ES-I3 (cell line): ENCODE measurements around the gene RBM47.
A peak's percentile ranks its signal among the peaks of the same experiment; 100 is the strongest.
"Not testable (repeated sequence)": the region's sequence is repeated elsewhere in the genome, so short reads cannot be mapped to it uniquely, and the experiment has no call there.

Experiments used
- H3K36me3 ChIP-seq: 2 replicates; pipeline ENCODE4 v1.6.1; 2013; ENCODE audit warnings: mild to moderate bottlenecking, low read length, control low read depth, moderate library complexity; ENCODE audit not compliant: insufficient read depth
- H3K4me1 ChIP-seq: 2 replicates; pipeline ENCODE4 v1.6.1; 2013; ENCODE audit warnings: mild to moderate bottlenecking, control low read depth, low read length; ENCODE audit not compliant: insufficient read depth
- H3K9ac ChIP-seq: 2 replicates; pipeline ENCODE4 v1.6.1; 2013; ENCODE audit warnings: low read depth, mild to moderate bottlenecking, low read length, moderate library complexity
- H3K9me3 ChIP-seq: 2 replicates; pipeline ENCODE4 v1.6.1; 2013; ENCODE audit warnings: mild to moderate bottlenecking, low read length, moderate library complexity; ENCODE audit not compliant: control insufficient read depth, insufficient read depth

Gene RBM47

GRCh38 chr4:40645586-40645985, 15.9 kb upstream of the RBM47 start:
- H3K9ac ChIP-seq = no peak overlapping the region
- H3K9me3 ChIP-seq = no peaks in the 10 kb centered on the region
- H3K36me3 ChIP-seq = no peaks in the 10 kb centered on the region
- H3K4me1 ChIP-seq = peaks cover 13% of the 10 kb centered on the region

DNA sequence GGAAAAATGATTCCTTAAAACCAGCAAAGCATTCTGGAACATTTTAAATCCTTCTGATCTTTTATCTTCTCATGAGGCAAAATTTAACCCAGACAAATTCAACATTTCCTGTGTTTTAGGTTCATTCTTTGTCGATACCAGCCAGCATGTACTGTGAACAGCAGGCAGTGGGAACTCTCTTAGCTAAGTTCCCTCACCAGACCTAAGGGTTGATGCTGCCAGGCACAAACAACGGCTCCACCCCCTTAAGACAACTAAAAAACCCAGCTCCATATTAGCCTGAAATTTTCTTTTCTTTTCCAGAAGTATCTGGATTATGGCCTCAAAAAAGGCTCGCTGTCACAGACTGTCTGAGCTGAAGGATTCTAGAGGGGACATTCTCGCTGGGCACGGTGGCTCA, 2.4 kb upstream of the RBM47 start:
- Histone ChIP-seq H3K4me1 (peaks cover 16% of the 10 kb centered on the region), H3K36me3 (no peaks in the 10 kb centered on the region), H3K9ac (no peak overlapping the region), H3K9me3 (no peaks in the 10 kb centered on the region; the same call in 1 of the 2 replicates)

GRCh38 chr4:40630335-40631021, 814 bp upstream of the RBM47 start:
- Histone ChIP-seq H3K9me3 (no peaks in the 10 kb centered on the region), H3K36me3 (0 out of 2 replicates have a peak, but pooled peaks cover 3% of the 10 kb centered on the region), H3K4me1 (peaks cover 32% of the 10 kb centered on the region), H3K9ac (peak overlapping the region; percentile 94)

DNA sequence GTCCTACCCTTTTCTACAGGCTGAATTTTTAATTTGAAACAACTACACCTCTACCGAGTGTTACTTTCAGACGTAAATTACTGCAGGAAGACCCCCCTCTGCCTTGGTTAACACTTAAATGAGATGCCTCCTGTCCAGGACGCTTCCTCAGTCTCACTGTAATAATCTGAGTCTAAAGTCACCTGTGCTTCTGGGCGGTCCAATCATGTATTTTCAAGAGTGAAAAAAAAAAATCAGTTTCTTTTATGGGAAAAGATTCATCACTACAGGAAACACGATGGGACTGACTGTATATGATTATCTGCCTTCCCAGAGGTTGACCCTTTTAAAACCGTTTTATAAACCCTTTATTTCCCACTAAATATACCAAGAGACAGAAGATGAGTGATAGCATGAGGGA, 776 bp downstream of the RBM47 start:
- H3K9me3 ChIP-seq = no peaks in the 10 kb centered on the region
- H3K4me1 ChIP-seq = peaks cover 33% of the 10 kb centered on the region
- peaks cover 3% of the 10 kb centered on the region; the same call in 1 of the 2 replicates for H3K36me3 ChIP-seq
- peak overlapping the region; percentile 94 for H3K9ac ChIP-seq

GRCh38 chr4:40628407-40628806, 1.3 kb downstream of the RBM47 start:
- H3K36me3 ChIP-seq, H3K9me3 ChIP-seq: not testable (repeated sequence)
- peaks cover 33% of the 10 kb centered on the region for H3K4me1 ChIP-seq
- peak overlapping the region; percentile 64 for H3K9ac ChIP-seq

DNA sequence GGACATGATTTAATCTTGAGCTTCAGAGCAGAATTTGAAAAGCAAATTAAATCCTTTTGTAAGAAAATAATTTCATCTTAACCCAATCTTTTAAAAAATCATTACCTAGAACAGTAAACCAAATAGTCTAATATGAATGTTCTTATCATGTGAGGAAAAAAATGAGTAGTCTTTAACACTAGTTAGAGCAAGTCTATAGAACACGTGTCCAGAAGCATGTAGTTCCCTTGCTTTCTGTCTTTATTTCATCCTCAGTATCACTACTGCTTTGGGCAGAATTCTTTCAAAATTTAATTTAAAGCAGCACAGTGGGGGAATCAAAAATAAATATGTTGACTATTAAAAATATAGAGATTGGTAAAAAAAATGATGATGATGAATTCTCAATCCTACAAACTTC, 2.1 kb downstream of the RBM47 start:
- H3K9ac ChIP-seq = peak overlapping the region; percentile 64
- H3K9me3 ChIP-seq = no peaks in the 10 kb centered on the region
- peaks cover 33% of the 10 kb centered on the region for H3K4me1 ChIP-seq

GRCh38 chr4:40626183-40626990, 3.3 kb downstream of the RBM47 start:
- peak overlapping the region; percentile 64 for H3K9ac ChIP-seq
- H3K36me3 ChIP-seq = peaks cover 3% of the 10 kb centered on the region; the same call in 1 of the 2 replicates
- H3K4me1 ChIP-seq = peaks cover 36% of the 10 kb centered on the region
- no peaks in the 10 kb centered on the region for H3K9me3 ChIP-seq

More for the DNA sequence above, 2.1 kb downstream of the RBM47 start:
- H3K36me3 ChIP-seq = peaks cover 3% of the 10 kb centered on the region; the same call in 1 of the 2 replicates

- no peak overlapping the region for H3K9ac ChIP-seq
- no peaks in the 10 kb centered on the region for H3K9me3 ChIP-seq
- H3K4me1 ChIP-seq = peaks cover 37% of the 10 kb centered on the region
- H3K36me3 ChIP-seq = peaks cover 3% of the 10 kb centered on the region; the same call in 1 of the 2 replicates
Observed at GRCh38 chr4:40623707-40624106, 6.0 kb downstream of the RBM47 start.

- peaks cover 37% of the 10 kb centered on the region for H3K4me1 ChIP-seq
Observed at GRCh38 chr4:40622913-40623312, 6.8 kb downstream of the RBM47 start.

GRCh38 chr4:40621592-40622512, 7.8 kb downstream of the RBM47 start:
- H3K4me1 ChIP-seq = peaks cover 30% of the 10 kb centered on the region
- peak overlapping the region; percentile 3; the same call in 1 of the 2 replicates for H3K9ac ChIP-seq
- H3K9me3 ChIP-seq = no peaks in the 10 kb centered on the region
- peaks cover 3% of the 10 kb centered on the region; the same call in 1 of the 2 replicates for H3K36me3 ChIP-seq

More at GRCh38 chr4:40622913-40623312, 6.8 kb downstream of the RBM47 start:
- H3K36me3 ChIP-seq = peaks cover 3% of the 10 kb centered on the region; the same call in 1 of the 2 replicates
- H3K9me3 ChIP-seq = no peaks in the 10 kb centered on the region
- no peak overlapping the region for H3K9ac ChIP-seq

- Histone ChIP-seq H3K4me1 (peaks cover 24% of the 10 kb centered on the region), H3K9ac (no peak overlapping the region), H3K36me3 (peaks cover 3% of the 10 kb centered on the region; the same call in 1 of the 2 replicates), H3K9me3 (no peaks in the 10 kb centered on the region)
Observed at GRCh38 chr4:40621229-40621591, 8.5 kb downstream of the RBM47 start.

GRCh38 chr4:40619600-40619999, 10.1 kb downstream of the RBM47 start:
- no peaks in the 10 kb centered on the region; the same call in 1 of the 2 replicates for H3K36me3 ChIP-seq
- peaks cover 15% of the 10 kb centered on the region for H3K4me1 ChIP-seq
- H3K9ac ChIP-seq = no peak overlapping the region
- no peaks in the 10 kb centered on the region for H3K9me3 ChIP-seq

GRCh38 chr4:40617872-40618271, 11.8 kb downstream of the RBM47 start:
- peaks cover 15% of the 10 kb centered on the region for H3K4me1 ChIP-seq
- H3K36me3 ChIP-seq = no peaks in the 10 kb centered on the region; the same call in 1 of the 2 replicates
- no peak overlapping the region for H3K9ac ChIP-seq
- H3K9me3 ChIP-seq = no peaks in the 10 kb centered on the region

- no peaks in the 10 kb centered on the region; the same call in 1 of the 2 replicates for H3K36me3 ChIP-seq
- H3K9me3 ChIP-seq = no peaks in the 10 kb centered on the region
- H3K9ac ChIP-seq = no peak overlapping the region
- peaks cover 9% of the 10 kb centered on the region; the same call in 1 of the 2 replicates for H3K4me1 ChIP-seq
Observed at GRCh38 chr4:40614031-40614430, 15.6 kb downstream of the RBM47 start.
